HepG2 (cell line): Measurements from ENCODE around the gene IL1R1. TPM values are rescaled to one million over a fixed set of nuclear protein-coding genes. Genes with fewer than 3 reads are reported as not detected.
A peak's percentile ranks its signal among the peaks of the same experiment; 100 is the strongest.

Source experiments
- ATAD3A ChIP-seq: sonication (generic); formaldehyde crosslinking; IDR thresholded peaks from 2 replicates; pipeline ENCODE4 v1.4.0; 2020; ENCODE audit warnings: missing genetic modification reagents
- CREBL2 ChIP-seq: sonication (generic); formaldehyde crosslinking; IDR thresholded peaks from 2 replicates; pipeline ENCODE4 v1.8.1; 2023; ENCODE audit warnings: missing genetic modification reagents, mild to moderate bottlenecking, borderline replicate concordance
- EP300 ChIP-seq, 3 experiments: sonication (generic) in 1 of 3; formaldehyde crosslinking in 1 of 3; IDR thresholded peaks; 2 replicates each; pipeline versions ENCODE4 v1.5.1 to v1.6.1; 2011 to 2020; ENCODE audit warnings: low read depth in 2 of 3, low read length in 2 of 3, borderline replicate concordance in 1 of 3, improper control_type of control experiment in 1 of 3, mild to moderate bottlenecking in 1 of 3, missing genetic modification reagents in 1 of 3, moderate library complexity in 1 of 3
- MTA1 ChIP-seq: sonication (generic); formaldehyde crosslinking; IDR thresholded peaks from 2 replicates; pipeline ENCODE4 v1.4.0; 2020; ENCODE audit warnings: missing genetic modification reagents, mild to moderate bottlenecking, borderline replicate concordance
- NFE2L2 ChIP-seq: fragments of 150-350 bp; IDR thresholded peaks from 2 replicates; pipeline ENCODE4 v1.6.1; 2014; ENCODE audit warnings: low read length
- PLSCR1 ChIP-seq: sonication (generic); formaldehyde crosslinking; IDR thresholded peaks from 2 replicates; pipeline ENCODE4 v1.5.0; 2020; ENCODE audit warnings: missing genetic modification reagents, mild to moderate bottlenecking, borderline replicate concordance
- PRMT3 ChIP-seq: sonication (generic); formaldehyde crosslinking; IDR thresholded peaks from 2 replicates; pipeline ENCODE4 v1.8.1; 2022; ENCODE audit warnings: low read depth, mild to moderate bottlenecking, moderate library complexity, missing genetic modification reagents, borderline replicate concordance
- TCF7L2 ChIP-seq: IDR thresholded peaks from 2 replicates; pipeline ENCODE4 v1.6.1; 2011; ENCODE audit warnings: mild to moderate bottlenecking, low read depth, low read length, moderate library complexity
- TFDP2 ChIP-seq: sonication (generic); formaldehyde crosslinking; IDR thresholded peaks from 2 replicates; pipeline ENCODE4 v1.4.0; 2020; ENCODE audit warnings: missing genetic modification reagents
- ZNF331 ChIP-seq: sonication (generic); formaldehyde crosslinking; IDR thresholded peaks from 2 replicates; pipeline ENCODE4 v1.4.0; 2020; ENCODE audit warnings: missing genetic modification reagents
- ZNF350 ChIP-seq: sonication (generic); formaldehyde crosslinking; IDR thresholded peaks from 2 replicates; pipeline ENCODE4 v1.4.0; 2020; ENCODE audit warnings: mild to moderate bottlenecking, low read depth, missing genetic modification reagents, borderline replicate concordance
- ZNF484 ChIP-seq: sonication (generic); formaldehyde crosslinking; IDR thresholded peaks from 2 replicates; pipeline ENCODE4 v1.5.1; 2020; ENCODE audit warnings: mild to moderate bottlenecking, low read depth, missing genetic modification reagents, borderline replicate concordance
- ZNF616 ChIP-seq: sonication (generic); formaldehyde crosslinking; IDR thresholded peaks from 2 replicates; pipeline ENCODE4 v1.5.0; 2020; ENCODE audit warnings: low read depth, mild to moderate bottlenecking, missing genetic modification reagents
- polyA plus RNA-seq, 8 experiments: library from polyadenylated mRNA; depleted of rRNA in 3 of 8; stranded (reverse) in 7 of 8; unstranded in 1 of 8; fragments of >200 nt; fragmentation: Illumina TruSeq in 4 of 8; extraction: Trizol in 4 of 8; gene quantifications; 2 replicates each; pipeline versions ENCODE4 v1.2.1 to v1.2.3, GENCODE V29; 2011 to 2016; ENCODE audit warnings: low read depth in 4 of 8, missing spikeins in 1 of 8, mixed read lengths in 1 of 8; ENCODE audit not compliant: insufficient read depth in 1 of 8
- total RNA-seq, 5 experiments: library from RNA; depleted of rRNA; stranded (reverse); fragments of >200 nt; fragmentation: Illumina TruSeq; extraction: Trizol; gene quantifications; 2 replicates each; pipeline ENCODE4 v1.2.3, GENCODE V29; 2016; ENCODE audit warnings: low read depth in 1 of 5
- TF ChIP-seq, protein P1 (sequence below): sonication (generic); formaldehyde crosslinking; IDR thresholded peaks from 2 replicates; pipeline ENCODE4 v1.8.0; 2022; ENCODE audit warnings: missing genetic modification reagents, low read depth, mild to moderate bottlenecking, borderline replicate concordance
- TF ChIP-seq, protein P2 (sequence below): sonication (generic); formaldehyde crosslinking; IDR thresholded peaks from 2 replicates; pipeline ENCODE4 v1.4.0; 2020; ENCODE audit warnings: missing genetic modification reagents
- TF ChIP-seq, protein P3 (sequence below): IDR thresholded peaks from 2 replicates; pipeline ENCODE4 v1.6.1; 2016; ENCODE audit warnings: mild to moderate bottlenecking

The IL1R1 gene
- total and polyA plus RNA-seq, 2 of the 13 experiments (the other 11 are each of a cell fraction or from before 2014, with no cell fraction given) = 38.0 to 93.1 TPM

- TF ChIP-seq MTA1 (CRISPR knock-in tag) = peak; percentile 57
- TF ChIP-seq ZNF484 (CRISPR knock-in tag) = peak; percentile 60; the same call in 1 of the 2 replicates
- no peak for TF ChIP-seq ATAD3A (CRISPR knock-in tag)
- no peak for TF ChIP-seq ZNF350 (CRISPR knock-in tag)
- TF ChIP-seq TFDP2 (CRISPR knock-in tag) = peak; percentile 15; the same call in 1 of the 2 replicates
- TF ChIP-seq, protein P1, sequence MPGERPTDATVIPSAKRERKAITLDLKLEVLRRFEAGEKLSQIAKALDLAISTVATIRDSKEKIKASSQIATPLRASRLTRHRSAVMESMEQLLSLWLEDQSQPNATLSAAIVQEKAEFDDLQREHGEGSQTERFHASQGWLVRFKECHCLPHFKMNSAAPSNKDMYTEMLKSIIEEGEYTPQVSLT (CRISPR knock-in tag) = no peak
- no peak for TF ChIP-seq NFE2L2
- peak; percentile 4 to 33; a peak in 1 of 4 replicates for TF ChIP-seq EP300 (IDR thresholded peaks at IDR 0.05; ENCODE audit: low read depth in 2 of 2, low read length in 2 of 2)
- TF ChIP-seq EP300 (CRISPR knock-in tag; IDR thresholded peaks at IDR 0.05; ENCODE audit: borderline replicate concordance) = no peak
- no peak for TF ChIP-seq PRMT3 (CRISPR knock-in tag)
- TF ChIP-seq, protein P2, sequence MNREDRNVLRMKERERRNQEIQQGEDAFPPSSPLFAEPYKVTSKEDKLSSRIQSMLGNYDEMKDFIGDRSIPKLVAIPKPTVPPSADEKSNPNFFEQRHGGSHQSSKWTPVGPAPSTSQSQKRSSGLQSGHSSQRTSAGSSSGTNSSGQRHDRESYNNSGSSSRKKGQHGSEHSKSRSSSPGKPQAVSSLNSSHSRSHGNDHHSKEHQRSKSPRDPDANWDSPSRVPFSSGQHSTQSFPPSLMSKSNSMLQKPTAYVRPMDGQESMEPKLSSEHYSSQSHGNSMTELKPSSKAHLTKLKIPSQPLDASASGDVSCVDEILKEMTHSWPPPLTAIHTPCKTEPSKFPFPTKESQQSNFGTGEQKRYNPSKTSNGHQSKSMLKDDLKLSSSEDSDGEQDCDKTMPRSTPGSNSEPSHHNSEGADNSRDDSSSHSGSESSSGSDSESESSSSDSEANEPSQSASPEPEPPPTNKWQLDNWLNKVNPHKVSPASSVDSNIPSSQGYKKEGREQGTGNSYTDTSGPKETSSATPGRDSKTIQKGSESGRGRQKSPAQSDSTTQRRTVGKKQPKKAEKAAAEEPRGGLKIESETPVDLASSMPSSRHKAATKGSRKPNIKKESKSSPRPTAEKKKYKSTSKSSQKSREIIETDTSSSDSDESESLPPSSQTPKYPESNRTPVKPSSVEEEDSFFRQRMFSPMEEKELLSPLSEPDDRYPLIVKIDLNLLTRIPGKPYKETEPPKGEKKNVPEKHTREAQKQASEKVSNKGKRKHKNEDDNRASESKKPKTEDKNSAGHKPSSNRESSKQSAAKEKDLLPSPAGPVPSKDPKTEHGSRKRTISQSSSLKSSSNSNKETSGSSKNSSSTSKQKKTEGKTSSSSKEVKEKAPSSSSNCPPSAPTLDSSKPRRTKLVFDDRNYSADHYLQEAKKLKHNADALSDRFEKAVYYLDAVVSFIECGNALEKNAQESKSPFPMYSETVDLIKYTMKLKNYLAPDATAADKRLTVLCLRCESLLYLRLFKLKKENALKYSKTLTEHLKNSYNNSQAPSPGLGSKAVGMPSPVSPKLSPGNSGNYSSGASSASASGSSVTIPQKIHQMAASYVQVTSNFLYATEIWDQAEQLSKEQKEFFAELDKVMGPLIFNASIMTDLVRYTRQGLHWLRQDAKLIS (CRISPR knock-in tag) = 0 out of 2 replicates have a peak, but pooled peaks have one; percentile 17
- TF ChIP-seq, protein P3, sequence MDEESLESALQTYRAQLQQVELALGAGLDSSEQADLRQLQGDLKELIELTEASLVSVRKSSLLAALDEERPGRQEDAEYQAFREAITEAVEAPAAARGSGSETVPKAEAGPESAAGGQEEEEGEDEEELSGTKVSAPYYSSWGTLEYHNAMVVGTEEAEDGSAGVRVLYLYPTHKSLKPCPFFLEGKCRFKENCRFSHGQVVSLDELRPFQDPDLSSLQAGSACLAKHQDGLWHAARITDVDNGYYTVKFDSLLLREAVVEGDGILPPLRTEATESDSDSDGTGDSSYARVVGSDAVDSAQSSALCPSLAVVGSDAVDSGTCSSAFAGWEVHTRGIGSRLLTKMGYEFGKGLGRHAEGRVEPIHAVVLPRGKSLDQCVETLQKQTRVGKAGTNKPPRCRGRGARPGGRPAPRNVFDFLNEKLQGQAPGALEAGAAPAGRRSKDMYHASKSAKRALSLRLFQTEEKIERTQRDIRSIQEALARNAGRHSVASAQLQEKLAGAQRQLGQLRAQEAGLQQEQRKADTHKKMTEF = peak; percentile 74; the same call in 1 of the 2 replicates
- TF ChIP-seq ZNF331 (CRISPR knock-in tag) = 0 out of 2 replicates have a peak, but pooled peaks have one; percentile 26
- no peak for TF ChIP-seq CREBL2 (CRISPR knock-in tag)
- peak; percentile 61; the same call in 1 of the 2 replicates for TF ChIP-seq ZNF616
- TF ChIP-seq PLSCR1 (CRISPR knock-in tag) = no peak
- TF ChIP-seq TCF7L2 = no peak
These were observed at the start of gene IL1R1 (continued) for GRCh38 chr2:102141970-102142828.
